ENCODE measurements around the gene CPAMD8.
A peak's percentile ranks its signal among the peaks of the same experiment; 100 is the strongest.

Gene CPAMD8

DNA sequence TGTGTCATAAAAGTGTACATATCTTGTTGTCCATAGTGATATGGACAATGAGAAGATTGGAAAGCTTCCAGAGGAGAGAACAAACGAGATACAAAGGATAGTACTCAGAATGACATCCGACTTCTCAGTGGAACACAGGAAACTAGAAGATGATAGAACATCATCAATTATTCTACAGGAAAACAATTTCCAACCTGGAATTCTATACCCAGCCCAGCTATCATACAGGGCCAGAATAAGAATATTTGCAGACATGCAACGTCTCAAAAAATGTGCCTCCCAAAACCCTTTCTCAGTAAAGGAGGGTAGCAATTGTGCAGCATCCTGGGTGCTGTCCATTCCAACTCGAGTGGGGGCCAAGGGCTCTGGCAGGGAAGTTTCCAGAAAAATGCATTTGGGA, 113.8 kb downstream of the CPAMD8 start:
- no peak for TF ChIP-seq CTCF (IDR thresholded peaks at IDR 0.05)

DNA sequence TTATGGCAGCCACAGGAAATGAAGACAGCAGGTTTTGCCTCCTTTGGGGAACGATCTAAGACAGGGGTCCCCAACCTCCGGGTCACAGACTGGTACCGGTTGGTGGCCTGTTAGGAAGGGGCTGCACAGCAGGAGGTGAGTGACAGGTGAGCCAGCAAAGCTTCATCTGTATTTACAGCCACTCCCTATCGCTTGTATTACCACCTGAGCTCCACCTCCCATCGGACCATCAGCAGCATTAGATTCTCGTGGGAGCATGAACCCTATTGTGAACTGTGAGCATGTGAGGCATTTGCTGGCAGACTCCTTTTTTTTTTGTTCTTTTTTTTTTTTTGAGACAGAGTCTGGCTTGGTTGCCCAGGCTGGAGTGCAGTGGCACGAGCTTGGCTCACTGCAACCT, 115.6 kb downstream of the CPAMD8 start:
- TF ChIP-seq CTCF (IDR thresholded peaks at IDR 0.05), result no peak

GRCh38 chr19:16908759-16909158, 117.9 kb downstream of the CPAMD8 start:
- TF ChIP-seq CTCF (IDR thresholded peaks at IDR 0.05), result no peak

DNA sequence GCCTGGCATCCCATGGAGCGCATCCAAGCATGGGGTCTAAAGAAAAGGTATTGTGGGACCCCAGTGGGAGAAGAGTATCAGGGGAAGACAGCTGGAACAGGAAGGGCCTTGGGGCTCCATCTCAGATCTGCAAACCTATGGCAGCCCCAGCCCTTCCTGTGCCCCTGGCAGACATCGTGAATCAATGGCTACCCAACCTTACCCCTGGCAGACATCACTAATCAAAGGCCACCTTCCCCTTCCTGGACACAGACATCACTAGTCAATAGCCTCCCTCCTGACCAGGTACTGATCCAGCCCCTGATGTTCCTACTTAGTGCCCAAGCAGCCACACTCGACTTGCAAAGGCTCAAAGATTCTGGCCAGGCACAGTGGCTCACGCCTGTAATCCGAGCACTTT, 122.0 kb downstream of the CPAMD8 start:
- no peak for TF ChIP-seq CTCF (IDR thresholded peaks at IDR 0.05)

GRCh38 chr19:16903347-16903746, 123.3 kb downstream of the CPAMD8 start:
- TF ChIP-seq CTCF (IDR thresholded peaks at IDR 0.05), result no peak

DNA sequence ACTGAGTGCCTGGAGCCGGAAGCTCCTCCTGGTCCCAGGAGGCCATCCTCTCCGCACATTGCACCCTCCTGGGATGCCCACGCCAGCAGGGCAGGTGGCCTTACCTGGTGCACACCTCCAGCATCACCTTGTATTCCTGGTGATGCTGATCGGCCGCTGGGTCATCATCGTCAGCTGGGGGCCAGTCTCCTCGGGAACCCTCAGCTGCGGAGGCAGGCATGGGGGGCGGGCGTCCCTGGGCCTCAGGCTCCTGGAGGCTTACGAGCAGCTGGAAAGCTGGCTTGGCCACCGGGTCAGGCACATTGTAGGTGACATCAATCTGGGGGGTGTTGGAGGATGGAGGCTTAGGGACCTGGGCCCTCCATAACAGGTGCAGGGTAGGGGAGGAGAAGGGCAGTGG, 124.1 kb downstream of the CPAMD8 start:
- no peak for TF ChIP-seq CTCF (IDR thresholded peaks at IDR 0.05)

- TF ChIP-seq CTCF (IDR thresholded peaks at IDR 0.05), result no peak
Measured at GRCh38 chr19:16901491-16902175, 125.0 kb downstream of the CPAMD8 start.

GRCh38 chr19:16899566-16900075, 127.0 kb downstream of the CPAMD8 start:
- TF ChIP-seq CTCF (IDR thresholded peaks at IDR 0.05), result peak; percentile 49; the same call in 1 of the 2 replicates

All from LNCAP (cell line).